HG02759 (cell line): ENCODE data around the gene LTBP3.
A peak's percentile ranks its signal among the peaks of the same experiment; 100 is the strongest.
"Not testable (repeated sequence)": the region's sequence is repeated elsewhere in the genome, so short reads cannot be mapped to it uniquely, and the experiment has no call there.

Experiments used
- ATAC-seq: cut with Tn5 transposase; IDR thresholded peaks from one replicate; pipeline ENCODE4 v1.9.1; 2021; ENCODE audit warnings: mild to moderate bottlenecking, moderate library complexity; ENCODE audit not compliant: unreplicated experiment

The LTBP3 gene

GRCh38 chr11:65518941-65519549 is 39.1 kb downstream of the LTBP3 start:
- not testable (repeated sequence) for ATAC-seq

DNA sequence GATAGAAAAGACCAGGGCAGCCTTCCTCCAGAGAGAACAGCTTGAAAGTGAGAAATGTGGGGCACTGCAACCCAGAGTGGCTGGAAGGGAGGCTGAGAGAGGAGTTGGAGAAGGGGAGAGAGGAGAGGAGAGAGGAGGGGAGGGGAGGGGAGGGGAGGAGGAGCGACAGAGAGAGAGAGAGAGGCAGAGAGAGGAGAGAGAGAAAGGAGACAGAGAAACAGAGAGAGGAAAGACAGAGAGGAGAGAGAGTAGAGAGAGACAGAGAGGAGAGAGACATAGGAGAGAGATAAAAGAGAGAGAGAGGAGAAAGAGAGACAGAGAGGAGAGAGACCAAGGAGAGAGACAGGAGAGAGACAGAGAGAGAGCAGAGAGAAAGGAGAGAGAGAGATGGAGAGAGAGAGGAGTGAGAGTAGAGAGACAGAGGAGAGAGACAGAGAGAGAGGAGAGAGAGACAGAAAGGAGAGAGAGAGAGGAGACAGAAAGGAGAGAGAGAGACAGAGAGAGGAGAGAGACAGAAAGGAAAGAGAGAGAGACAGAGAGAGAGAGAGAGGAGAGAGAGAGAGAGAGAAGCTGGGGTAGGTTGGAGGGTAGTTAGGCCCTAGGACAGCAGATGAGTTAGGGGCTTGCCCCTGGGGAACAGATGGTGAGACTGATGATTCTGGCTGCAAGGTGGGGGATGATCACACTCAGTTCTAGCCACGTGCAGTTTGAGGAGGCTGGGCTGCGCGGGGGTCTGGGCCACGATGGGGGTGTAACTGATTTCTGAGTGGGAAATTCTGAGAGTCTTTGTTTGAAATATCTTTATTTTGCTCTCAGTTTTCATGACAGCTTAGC is 41.8 kb downstream of the LTBP3 start:
- ATAC-seq, result no peak

DNA sequence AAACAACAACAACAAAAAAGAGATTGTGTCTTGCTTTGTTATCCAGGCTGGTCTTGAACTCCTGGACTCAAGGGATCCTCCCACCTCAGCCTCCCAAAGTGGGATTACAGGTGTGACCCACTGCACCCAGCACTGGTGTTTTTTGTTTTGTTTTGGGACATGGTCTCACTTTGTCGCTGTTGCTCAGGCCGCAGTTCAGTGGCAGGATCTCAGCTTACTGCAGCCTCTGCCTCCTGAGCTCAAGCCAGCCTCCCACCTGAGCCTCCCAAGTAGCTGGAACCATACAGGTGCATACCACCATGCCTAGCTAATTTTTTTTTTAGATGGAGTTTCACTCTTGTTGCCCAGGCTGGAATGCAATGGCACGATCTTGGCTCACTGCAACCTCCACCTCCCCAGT is 45.8 kb downstream of the LTBP3 start:
- not testable (repeated sequence) for ATAC-seq

DNA sequence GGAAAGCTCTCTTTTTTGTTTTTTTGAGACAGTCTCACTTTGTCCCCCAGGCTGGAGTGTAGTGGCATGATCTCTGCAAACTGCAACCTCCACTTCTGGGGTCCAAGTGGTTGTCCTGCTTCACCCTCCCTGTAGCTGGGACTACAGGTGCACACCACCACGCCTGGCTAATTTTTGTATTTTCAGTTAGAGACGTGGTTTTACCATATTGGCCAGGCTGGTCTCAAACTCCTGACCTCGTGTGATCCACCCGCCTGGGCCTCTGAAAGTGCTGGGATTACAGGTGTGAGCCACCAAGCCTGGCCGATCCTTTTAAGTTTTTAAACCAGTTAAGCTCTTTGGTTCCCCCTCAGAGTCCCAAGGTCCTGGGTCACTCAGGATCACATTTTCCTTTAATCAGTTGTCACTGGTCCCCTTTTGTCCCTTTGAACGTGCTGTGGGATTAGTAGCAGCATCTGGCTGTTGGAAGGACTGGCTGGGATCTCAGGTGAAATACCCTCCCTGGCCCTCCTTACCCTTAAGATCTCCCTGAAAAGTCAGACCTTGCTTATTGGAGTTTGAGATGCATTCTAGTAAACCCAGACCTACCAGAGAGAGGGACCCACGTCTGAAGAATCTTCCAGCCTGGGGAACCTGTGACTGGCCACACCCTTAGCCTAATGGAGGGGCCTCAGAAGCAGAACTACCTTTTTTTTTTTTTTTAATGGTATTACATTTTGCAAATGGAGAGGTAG is 51.2 kb downstream of the LTBP3 start:
- peak; percentile 38 for ATAC-seq

DNA sequence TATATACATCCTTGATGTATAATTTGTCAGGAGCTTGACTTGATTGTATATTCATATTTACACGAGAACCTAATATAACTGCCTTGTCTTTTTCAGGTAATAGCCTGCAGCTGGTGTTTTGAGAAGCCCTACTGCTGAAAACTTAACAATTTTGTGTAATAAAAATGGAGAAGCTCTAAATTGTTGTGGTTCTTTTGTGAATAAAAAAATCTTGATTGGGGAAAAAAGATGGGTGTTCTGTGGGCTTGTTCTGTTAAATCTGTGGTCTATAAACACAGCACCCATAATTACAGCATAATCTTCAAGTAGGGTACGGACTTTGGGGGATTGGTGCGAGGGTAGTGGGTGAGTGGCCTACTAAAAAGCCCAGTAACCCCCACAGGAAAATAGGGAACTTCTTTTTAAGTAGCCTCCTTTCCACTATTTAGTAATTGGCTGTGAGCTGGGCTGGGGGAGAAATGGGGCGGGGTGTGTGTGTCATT is 51.8 kb downstream of the LTBP3 start:
- ATAC-seq, result no peak

DNA sequence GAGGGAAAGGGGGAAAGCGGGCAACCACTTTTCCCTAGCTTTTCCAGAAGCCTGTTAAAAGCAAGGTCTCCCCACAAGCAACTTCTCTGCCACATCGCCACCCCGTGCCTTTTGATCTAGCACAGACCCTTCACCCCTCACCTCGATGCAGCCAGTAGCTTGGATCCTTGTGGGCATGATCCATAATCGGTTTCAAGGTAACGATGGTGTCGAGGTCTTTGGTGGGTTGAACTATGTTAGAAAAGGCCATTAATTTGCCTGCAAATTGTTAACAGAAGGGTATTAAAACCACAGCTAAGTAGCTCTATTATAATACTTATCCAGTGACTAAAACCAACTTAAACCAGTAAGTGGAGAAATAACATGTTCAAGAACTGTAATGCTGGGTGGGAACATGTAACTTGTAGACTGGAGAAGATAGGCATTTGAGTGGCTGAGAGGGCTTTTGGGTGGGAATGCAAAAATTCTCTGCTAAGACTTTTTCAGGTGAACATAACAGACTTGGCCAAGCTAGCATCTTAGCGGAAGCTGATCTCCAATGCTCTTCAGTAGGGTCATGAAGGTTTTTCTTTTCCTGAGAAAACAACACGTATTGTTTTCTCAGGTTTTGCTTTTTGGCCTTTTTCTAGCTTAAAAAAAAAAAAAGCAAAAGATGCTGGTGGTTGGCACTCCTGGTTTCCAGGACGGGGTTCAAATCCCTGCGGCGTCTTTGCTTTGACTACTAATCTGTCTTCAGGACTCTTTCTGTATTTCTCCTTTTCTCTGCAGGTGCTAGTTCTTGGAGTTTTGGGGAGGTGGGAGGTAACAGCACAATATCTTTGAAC is 52.5 kb downstream of the LTBP3 start:
- no peak for ATAC-seq

GRCh38 chr11:65504674-65505465 is 53.3 kb downstream of the LTBP3 start:
- no peak for ATAC-seq

DNA sequence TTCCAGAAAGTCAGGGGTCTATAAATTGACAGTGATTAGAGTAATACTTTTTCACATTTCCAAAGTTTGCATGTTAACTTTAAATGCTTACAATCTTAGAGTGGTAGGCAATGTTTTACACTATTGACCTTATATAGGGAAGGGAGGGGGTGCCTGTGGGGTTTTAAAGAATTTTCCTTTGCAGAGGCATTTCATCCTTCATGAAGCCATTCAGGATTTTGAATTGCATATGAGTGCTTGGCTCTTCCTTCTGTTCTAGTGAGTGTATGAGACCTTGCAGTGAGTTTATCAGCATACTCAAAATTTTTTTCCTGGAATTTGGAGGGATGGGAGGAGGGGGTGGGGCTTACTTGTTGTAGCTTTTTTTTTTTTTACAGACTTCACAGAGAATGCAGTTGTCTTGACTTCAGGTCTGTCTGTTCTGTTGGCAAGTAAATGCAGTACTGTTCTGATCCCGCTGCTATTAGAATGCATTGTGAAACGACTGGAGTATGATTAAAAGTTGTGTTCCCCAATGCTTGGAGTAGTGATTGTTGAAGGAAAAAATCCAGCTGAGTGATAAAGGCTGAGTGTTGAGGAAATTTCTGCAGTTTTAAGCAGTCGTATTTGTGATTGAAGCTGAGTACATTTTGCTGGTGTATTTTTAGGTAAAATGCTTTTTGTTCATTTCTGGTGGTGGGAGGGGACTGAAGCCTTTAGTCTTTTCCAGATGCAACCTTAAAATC is 54.0 kb downstream of the LTBP3 start:
- no peak for ATAC-seq

- no peak for ATAC-seq
These were observed 54.7 kb downstream of the LTBP3 start for GRCh38 chr11:65503368-65503948.

GRCh38 chr11:65502555-65503367 is 55.4 kb downstream of the LTBP3 start:
- ATAC-seq, result no peak

DNA sequence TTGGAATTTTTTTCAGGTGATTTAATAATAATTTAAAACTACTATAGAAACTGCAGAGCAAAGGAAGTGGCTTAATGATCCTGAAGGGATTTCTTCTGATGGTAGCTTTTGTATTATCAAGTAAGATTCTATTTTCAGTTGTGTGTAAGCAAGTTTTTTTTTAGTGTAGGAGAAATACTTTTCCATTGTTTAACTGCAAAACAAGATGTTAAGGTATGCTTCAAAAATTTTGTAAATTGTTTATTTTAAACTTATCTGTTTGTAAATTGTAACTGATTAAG is 55.9 kb downstream of the LTBP3 start:
- no peak for ATAC-seq

DNA sequence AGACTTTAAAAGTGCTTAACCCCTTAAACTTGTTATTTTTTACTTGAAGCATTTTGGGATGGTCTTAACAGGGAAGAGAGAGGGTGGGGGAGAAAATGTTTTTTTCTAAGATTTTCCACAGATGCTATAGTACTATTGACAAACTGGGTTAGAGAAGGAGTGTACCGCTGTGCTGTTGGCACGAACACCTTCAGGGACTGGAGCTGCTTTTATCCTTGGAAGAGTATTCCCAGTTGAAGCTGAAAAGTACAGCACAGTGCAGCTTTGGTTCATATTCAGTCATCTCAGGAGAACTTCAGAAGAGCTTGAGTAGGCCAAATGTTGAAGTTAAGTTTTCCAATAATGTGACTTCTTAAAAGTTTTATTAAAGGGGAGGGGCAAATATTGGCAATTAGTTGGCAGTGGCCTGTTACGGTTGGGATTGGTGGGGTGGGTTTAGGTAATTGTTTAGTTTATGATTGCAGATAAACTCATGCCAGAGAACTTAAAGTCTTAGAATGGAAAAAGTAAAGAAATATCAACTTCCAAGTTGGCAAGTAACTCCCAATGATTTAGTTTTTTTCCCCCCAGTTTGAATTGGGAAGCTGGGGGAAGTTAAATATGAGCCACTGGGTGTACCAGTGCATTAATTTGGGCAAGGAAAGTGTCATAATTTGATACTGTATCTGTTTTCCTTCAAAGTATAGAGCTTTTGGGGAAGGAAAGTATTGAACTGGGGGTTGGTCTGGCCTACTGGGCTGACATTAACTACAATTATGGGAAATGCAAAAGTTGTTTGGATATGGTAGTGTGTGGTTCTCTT is 56.5 kb downstream of the LTBP3 start:
- ATAC-seq, result no peak

GRCh38 chr11:65501186-65501471 is 57.0 kb downstream of the LTBP3 start:
- ATAC-seq, result no peak

GRCh38 chr11:65500387-65501185 is 57.6 kb downstream of the LTBP3 start:
- ATAC-seq, result no peak

DNA sequence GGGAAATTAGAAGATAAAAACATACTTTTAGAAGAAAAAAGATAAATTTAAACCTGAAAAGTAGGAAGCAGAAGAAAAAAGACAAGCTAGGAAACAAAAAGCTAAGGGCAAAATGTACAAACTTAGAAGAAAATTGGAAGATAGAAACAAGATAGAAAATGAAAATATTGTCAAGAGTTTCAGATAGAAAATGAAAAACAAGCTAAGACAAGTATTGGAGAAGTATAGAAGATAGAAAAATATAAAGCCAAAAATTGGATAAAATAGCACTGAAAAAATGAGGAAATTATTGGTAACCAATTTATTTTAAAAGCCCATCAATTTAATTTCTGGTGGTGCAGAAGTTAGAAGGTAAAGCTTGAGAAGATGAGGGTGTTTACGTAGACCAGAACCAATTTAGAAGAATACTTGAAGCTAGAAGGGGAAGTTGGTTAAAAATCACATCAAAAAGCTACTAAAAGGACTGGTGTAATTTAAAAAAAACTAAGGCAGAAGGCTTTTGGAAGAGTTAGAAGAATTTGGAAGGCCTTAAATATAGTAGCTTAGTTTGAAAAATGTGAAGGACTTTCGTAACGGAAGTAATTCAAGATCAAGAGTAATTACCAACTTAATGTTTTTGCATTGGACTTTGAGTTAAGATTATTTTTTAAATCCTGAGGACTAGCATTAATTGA is 58.3 kb downstream of the LTBP3 start:
- no peak for ATAC-seq

DNA sequence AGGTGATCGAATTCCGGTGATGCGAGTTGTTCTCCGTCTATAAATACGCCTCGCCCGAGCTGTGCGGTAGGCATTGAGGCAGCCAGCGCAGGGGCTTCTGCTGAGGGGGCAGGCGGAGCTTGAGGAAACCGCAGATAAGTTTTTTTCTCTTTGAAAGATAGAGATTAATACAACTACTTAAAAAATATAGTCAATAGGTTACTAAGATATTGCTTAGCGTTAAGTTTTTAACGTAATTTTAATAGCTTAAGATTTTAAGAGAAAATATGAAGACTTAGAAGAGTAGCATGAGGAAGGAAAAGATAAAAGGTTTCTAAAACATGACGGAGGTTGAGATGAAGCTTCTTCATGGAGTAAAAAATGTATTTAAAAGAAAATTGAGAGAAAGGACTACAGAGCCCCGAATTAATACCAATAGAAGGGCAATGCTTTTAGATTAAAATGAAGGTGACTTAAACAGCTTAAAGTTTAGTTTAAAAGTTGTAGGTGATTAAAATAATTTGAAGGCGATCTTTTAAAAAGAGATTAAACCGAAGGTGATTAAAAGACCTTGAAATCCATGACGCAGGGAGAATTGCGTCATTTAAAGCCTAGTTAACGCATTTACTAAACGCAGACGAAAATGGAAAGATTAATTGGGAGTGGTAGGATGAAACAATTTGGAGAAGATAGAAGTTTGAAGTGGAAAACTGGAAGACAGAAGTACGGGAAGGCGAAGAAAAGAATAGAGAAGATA is 59.0 kb downstream of the LTBP3 start, which contains the start of gene MALAT1:
Gene MALAT1 (plus strand): TSS at position 69 of the 736 bp plus-strand sequence.
- peak; percentile 27 for ATAC-seq
